Fibroblast of the aortic adventitia (primary cell): ENCODE results near the gene DNAAF3. TPM values are rescaled to one million over a fixed set of nuclear protein-coding genes. Genes with fewer than 3 reads are reported as not detected.
A peak's percentile ranks its signal among the peaks of the same experiment; 100 is the strongest.

Experiments used
- DNase-seq: peaks from one replicate; pipeline ENCODE4 v3.0.0-alpha.2; 2010; ENCODE audit warnings: low read depth
- H3K4me3 ChIP-seq: 2 replicates; pipeline ENCODE4 v1.5.1; 2011; ENCODE audit warnings: low read depth, mild to moderate bottlenecking, control low read depth, low read length, moderate library complexity
- total RNA-seq: library from RNA; depleted of rRNA; stranded (reverse); fragments of >200 nt; gene quantifications from 2 replicates; pipeline ENCODE4 v1.2.3, GENCODE V29; 2012; ENCODE audit warnings: low replicate concordance
- TF ChIP-seq, protein P1 (sequence below): IDR thresholded peaks from 2 replicates; pipeline ENCODE4 v1.5.1; 2011; ENCODE audit warnings: mild to moderate bottlenecking, low read length, control low read depth, inconsistent platforms; ENCODE audit not compliant: insufficient read depth

The DNAAF3 gene
- total RNA-seq, 1 donor = 1.5 TPM

DNA sequence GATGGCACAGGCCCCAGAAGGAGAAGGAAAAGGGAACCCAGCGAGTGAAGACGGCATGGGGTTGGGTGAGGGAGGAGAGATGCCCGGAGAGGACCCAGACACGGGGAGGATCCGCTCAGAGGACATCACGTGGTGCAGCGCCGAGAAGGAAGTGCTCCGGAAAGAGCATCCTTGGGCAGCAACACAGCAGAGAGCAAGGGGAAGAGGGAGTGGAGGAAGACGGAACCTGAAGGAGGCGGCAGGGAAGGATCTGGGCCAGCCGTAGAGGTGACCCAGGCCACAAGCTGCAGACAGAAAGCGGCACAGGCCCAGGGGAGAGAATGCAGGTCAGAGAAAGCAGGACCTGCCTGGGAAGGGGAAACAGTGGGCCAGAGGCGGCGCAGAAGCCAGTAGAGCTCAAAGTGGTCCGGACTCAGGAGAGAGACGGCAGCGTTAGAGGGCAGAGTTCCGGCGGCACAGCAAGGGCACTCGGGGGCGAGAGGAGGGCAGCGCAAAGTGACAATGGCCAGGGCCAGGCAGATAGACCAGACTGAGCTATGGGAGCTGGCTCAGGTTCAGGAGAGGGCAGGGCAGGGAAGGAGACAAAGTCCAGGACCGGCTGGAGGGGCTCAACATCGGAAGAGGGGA is 50.1 kb downstream of the DNAAF3 start:
- DNase-seq = peak; percentile 68
- TF ChIP-seq, protein P1, sequence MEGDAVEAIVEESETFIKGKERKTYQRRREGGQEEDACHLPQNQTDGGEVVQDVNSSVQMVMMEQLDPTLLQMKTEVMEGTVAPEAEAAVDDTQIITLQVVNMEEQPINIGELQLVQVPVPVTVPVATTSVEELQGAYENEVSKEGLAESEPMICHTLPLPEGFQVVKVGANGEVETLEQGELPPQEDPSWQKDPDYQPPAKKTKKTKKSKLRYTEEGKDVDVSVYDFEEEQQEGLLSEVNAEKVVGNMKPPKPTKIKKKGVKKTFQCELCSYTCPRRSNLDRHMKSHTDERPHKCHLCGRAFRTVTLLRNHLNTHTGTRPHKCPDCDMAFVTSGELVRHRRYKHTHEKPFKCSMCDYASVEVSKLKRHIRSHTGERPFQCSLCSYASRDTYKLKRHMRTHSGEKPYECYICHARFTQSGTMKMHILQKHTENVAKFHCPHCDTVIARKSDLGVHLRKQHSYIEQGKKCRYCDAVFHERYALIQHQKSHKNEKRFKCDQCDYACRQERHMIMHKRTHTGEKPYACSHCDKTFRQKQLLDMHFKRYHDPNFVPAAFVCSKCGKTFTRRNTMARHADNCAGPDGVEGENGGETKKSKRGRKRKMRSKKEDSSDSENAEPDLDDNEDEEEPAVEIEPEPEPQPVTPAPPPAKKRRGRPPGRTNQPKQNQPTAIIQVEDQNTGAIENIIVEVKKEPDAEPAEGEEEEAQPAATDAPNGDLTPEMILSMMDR = no peak
- peak overlapping the region; percentile 98 for H3K4me3 ChIP-seq

GRCh38 chr19:55115446-55116065 is 50.9 kb downstream of the DNAAF3 start:
- TF ChIP-seq, protein P1 = no peak
- H3K4me3 ChIP-seq = peak overlapping the region; percentile 98
- DNase-seq = peak; percentile 74

GRCh38 chr19:55114566-55115145 is 51.8 kb downstream of the DNAAF3 start:
- peak overlapping the region; percentile 98 for H3K4me3 ChIP-seq
- TF ChIP-seq, protein P1 = no peak
- no peak for DNase-seq

- peak; percentile 86 for DNase-seq
- TF ChIP-seq, protein P1 = no peak
- H3K4me3 ChIP-seq = no peak overlapping the region
Measured at GRCh38 chr19:55113570-55114039, 52.8 kb downstream of the DNAAF3 start.

DNA sequence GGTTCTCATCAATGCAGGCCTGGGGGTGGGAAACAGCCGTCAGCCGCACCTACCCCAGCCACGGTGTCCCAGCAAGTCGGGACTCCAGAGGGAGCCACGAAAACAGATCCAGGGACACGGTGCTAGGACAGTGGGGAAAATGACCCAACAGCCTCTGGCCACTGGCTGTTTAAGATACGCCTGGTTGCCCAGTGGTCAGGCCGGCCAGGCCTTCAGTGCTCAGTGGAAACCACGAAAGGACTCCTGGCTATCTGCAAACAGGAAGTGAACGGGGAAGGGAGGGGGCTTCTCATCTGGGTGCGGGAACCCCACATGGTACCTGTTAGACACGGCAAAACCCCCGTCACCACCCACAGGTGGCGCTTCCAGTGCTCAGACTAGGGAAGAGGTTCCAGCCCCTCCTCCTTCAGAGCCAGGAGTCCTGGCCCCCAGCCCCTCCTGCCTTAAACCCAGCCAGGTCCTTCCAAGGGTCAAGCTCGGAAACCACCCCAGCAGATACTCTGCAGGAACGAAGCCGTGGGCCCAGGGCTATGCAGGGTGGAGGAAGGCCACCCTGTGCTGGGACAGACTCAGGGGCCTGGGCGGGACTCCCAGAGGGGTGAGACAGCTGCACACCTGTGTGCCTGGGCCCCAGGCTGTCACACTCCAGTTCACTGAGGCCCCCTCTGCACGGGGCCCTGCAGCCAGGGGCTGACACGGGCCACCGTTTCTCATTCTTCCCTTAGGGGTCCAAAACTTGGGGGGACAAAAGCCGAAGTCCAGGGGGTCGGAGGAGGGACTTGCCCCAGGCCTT is 53.4 kb downstream of the DNAAF3 start:
- H3K4me3 ChIP-seq = no peak overlapping the region
- no peak for DNase-seq
- TF ChIP-seq, protein P1 = no peak

DNA sequence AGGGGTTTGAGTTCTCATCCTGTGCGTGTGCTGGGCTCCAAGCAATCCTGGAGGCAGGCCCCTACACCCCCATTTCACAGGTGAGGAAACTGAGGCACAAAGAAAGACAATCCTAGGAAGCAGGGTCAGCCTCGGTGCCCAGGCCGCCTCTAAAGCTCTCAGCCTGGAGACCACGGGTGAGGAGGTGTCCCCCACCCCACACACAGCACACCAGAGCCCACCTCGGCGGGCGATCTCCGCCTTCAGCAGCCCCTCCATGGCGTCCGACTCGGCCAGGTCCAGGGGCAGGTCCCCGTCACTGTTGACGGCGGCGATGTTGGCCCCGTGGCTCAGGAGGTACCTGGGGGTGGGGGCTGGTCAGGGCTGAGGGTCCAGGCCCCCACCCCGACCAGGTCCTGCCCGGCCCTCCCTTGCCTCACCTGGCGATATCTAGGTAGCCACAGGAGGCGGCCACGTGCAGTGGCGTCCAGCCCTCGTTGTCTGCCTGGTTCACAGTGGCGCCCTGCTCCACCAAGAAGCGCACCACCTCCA is 54.1 kb downstream of the DNAAF3 start:
- DNase-seq = no peak
- no peak overlapping the region for H3K4me3 ChIP-seq
- TF ChIP-seq, protein P1 = no peak
